HEK293 (cell line): ENCODE results near the gene ARHGAP28.

Experiments
- CTCF ChIA-PET: fragments of 350-600 bp; formaldehyde crosslinking; extraction: SDS; loops from one replicate; lab custom pipeline; 2021; ENCODE audit warnings: antibody characterized with exemption; lab: Yijun Ruan, JAX
- POLR2A ChIA-PET: fragments of 300-600 bp; formaldehyde crosslinking; extraction: SDS; loops from one replicate; lab custom pipeline; 2020; ENCODE audit warnings: antibody characterized with exemption, inconsistent platforms; lab: Yijun Ruan, JAX
- H3K27ac ChIP-seq: fragments of 200-500 bp; sonication (Bioruptor generic); 2 replicates; pipeline ENCODE4 v1.5.1; 2014; ENCODE audit warnings: low read depth, low read length, control low read depth, inconsistent platforms; ENCODE audit errors: extremely low read depth
- H3K36me3 ChIP-seq, 2 experiments: fragments of 200-500 bp in 1 of 2; sonication (Bioruptor generic) in 1 of 2; 1 replicate in 1 of 2; 2 replicates in 1 of 2; pipeline ENCODE4 v1.5.1; 2014 to 2017; ENCODE audit warnings: inconsistent platforms in 2 of 2, low read length in 2 of 2; ENCODE audit not compliant: control insufficient read depth in 2 of 2, insufficient read depth in 1 of 2
- H3K4me1 ChIP-seq: fragments of 200-500 bp; sonication (Bioruptor generic); 2 replicates; pipeline ENCODE4 v1.5.1; 2014; ENCODE audit warnings: mild to moderate bottlenecking, low read length, inconsistent platforms; ENCODE audit not compliant: control insufficient read depth, insufficient read depth
- H3K4me3 ChIP-seq: 2 replicates; pipeline ENCODE4 v1.5.1; 2011; ENCODE audit warnings: low read depth, mild to moderate bottlenecking, control low read depth, low read length, moderate library complexity
- H3K9me3 ChIP-seq: fragments of 200-500 bp; sonication (Bioruptor generic); 2 replicates; pipeline ENCODE4 v1.5.1; 2014; ENCODE audit warnings: low read depth, low read length, inconsistent platforms; ENCODE audit not compliant: control insufficient read depth, insufficient read depth
- MEIS1 ChIP-seq: sonication (generic); formaldehyde crosslinking; IDR thresholded peaks from 2 replicates; pipeline ENCODE4 v1.8.1; 2022; ENCODE audit warnings: missing genetic modification reagents, mild to moderate bottlenecking, borderline replicate concordance
- RBAK ChIP-seq: fragments of 450-650 bp; formaldehyde crosslinking; IDR thresholded peaks from 2 replicates; pipeline ENCODE4 v1.5.1; 2016; ENCODE audit warnings: missing biosample characterization, missing genetic modification characterization
- ZNF114 ChIP-seq: fragments of 450-650 bp; formaldehyde crosslinking; IDR thresholded peaks from 2 replicates; pipeline ENCODE4 v1.5.0; 2017; ENCODE audit warnings: missing biosample characterization, missing genetic modification characterization
- ZNF2 ChIP-seq: fragments of 450-650 bp; formaldehyde crosslinking; IDR thresholded peaks from 2 replicates; pipeline ENCODE4 v1.5.1; 2016; ENCODE audit warnings: missing biosample characterization, missing genetic modification characterization
- ZNF341 ChIP-seq: fragments of 450-650 bp; formaldehyde crosslinking; IDR thresholded peaks from 2 replicates; pipeline ENCODE4; 2016; ENCODE audit warnings: low read depth, missing biosample characterization, missing genetic modification characterization
- ZNF37A ChIP-seq: fragments of 450-650 bp; IDR thresholded peaks from 2 replicates; pipeline ENCODE4 v1.5.1; 2018; ENCODE audit warnings: missing biosample characterization, missing genetic modification characterization
- ZNF548 ChIP-seq: fragments of 450-650 bp; formaldehyde crosslinking; IDR thresholded peaks from 2 replicates; pipeline ENCODE4 v1.5.1; 2016; ENCODE audit warnings: missing biosample characterization, missing genetic modification characterization
- ZNF558 ChIP-seq: fragments of 450-650 bp; formaldehyde crosslinking; IDR thresholded peaks from 2 replicates; pipeline ENCODE4 v1.5.1; 2016; ENCODE audit warnings: missing biosample characterization, missing genetic modification characterization
- ZNF623 ChIP-seq: fragments of 450-650 bp; formaldehyde crosslinking; IDR thresholded peaks from 2 replicates; pipeline ENCODE4 v1.5.1; 2016; ENCODE audit warnings: missing biosample characterization, missing genetic modification characterization
- ZNF624 ChIP-seq: fragments of 450-650 bp; formaldehyde crosslinking; IDR thresholded peaks from 2 replicates; pipeline ENCODE4 v1.5.1; 2017; ENCODE audit warnings: missing biosample characterization, missing genetic modification characterization
- ZNF670 ChIP-seq: fragments of 450-650 bp; formaldehyde crosslinking; IDR thresholded peaks from 2 replicates; pipeline ENCODE4 v1.5.1; 2016; ENCODE audit warnings: missing biosample characterization, missing genetic modification characterization, low read depth
- ZNF776 ChIP-seq: fragments of 450-650 bp; formaldehyde crosslinking; IDR thresholded peaks from 2 replicates; pipeline ENCODE4 v1.5.0; 2017; ENCODE audit warnings: missing biosample characterization, missing genetic modification characterization, borderline replicate concordance
- ZNF777 ChIP-seq: fragments of 450-650 bp; formaldehyde crosslinking; IDR thresholded peaks from 2 replicates; pipeline ENCODE4 v1.5.1; 2017; ENCODE audit warnings: missing biosample characterization, missing genetic modification characterization, borderline replicate concordance
- ZSCAN23 ChIP-seq: fragments of 450-650 bp; formaldehyde crosslinking; IDR thresholded peaks from 2 replicates; pipeline ENCODE4 v1.5.1; 2016; ENCODE audit warnings: missing biosample characterization, missing genetic modification characterization
- ZSCAN30 ChIP-seq: fragments of 450-650 bp; IDR thresholded peaks from 2 replicates; pipeline ENCODE4 v1.5.1; 2018; ENCODE audit warnings: missing biosample characterization, mild to moderate bottlenecking, missing genetic modification characterization, moderate library complexity
- TF ChIP-seq, protein P1 (sequence below): fragments of 450-650 bp; formaldehyde crosslinking; IDR thresholded peaks from 2 replicates; pipeline ENCODE4 v1.5.1; 2016; ENCODE audit warnings: missing biosample characterization, missing genetic modification characterization
- TF ChIP-seq, protein P2 (sequence below): fragments of 450-650 bp; formaldehyde crosslinking; IDR thresholded peaks from 2 replicates; pipeline ENCODE4 v1.5.1; 2017; ENCODE audit warnings: missing biosample characterization, missing genetic modification characterization
- TF ChIP-seq, protein P3 (sequence below): fragments of 450-650 bp; formaldehyde crosslinking; conservative IDR thresholded peaks from 2 replicates; pipeline ENCODE4 v1.5.1; 2016; ENCODE audit warnings: low read depth, missing biosample characterization, missing genetic modification characterization
- TF ChIP-seq, protein P4 (sequence below): fragments of 450-650 bp; formaldehyde crosslinking; IDR thresholded peaks from 2 replicates; pipeline ENCODE4 v1.5.1; 2016; ENCODE audit warnings: missing biosample characterization, missing genetic modification characterization
- TF ChIP-seq, protein P5 (sequence below): fragments of 450-650 bp; IDR thresholded peaks from 2 replicates; pipeline ENCODE4 v1.5.1; 2018; ENCODE audit warnings: missing biosample characterization, missing genetic modification characterization

Gene ARHGAP28

DNA sequence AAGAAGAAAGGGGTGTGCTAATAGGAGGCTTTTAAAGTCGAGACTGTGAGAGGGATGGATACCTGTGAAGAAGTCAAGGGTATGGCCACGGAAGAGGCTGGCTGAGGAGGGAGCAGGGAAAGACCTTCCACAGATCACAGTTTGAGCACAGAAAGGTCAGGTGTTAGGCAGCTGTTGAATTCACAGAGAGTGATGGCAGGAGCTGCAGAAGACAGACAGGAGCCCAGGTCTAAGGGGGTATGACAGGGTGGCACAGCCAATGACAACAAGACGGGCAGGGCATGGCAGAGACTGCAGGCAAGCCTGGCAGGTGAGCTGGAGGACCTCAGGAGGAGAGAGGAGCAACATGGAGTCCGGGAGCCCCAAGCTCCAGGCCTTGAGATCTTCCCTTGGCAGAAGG is 225.0 kb downstream of the ARHGAP28 start:
- no peak for TF ChIP-seq ZNF37A (tag by site-specific recombination)
- TF ChIP-seq RBAK = no peak
- no peak for TF ChIP-seq ZNF776 (tag by site-specific recombination)
- TF ChIP-seq ZSCAN30 = no peak
- TF ChIP-seq ZNF548 (tag by site-specific recombination) = no peak
- TF ChIP-seq, protein P1, sequence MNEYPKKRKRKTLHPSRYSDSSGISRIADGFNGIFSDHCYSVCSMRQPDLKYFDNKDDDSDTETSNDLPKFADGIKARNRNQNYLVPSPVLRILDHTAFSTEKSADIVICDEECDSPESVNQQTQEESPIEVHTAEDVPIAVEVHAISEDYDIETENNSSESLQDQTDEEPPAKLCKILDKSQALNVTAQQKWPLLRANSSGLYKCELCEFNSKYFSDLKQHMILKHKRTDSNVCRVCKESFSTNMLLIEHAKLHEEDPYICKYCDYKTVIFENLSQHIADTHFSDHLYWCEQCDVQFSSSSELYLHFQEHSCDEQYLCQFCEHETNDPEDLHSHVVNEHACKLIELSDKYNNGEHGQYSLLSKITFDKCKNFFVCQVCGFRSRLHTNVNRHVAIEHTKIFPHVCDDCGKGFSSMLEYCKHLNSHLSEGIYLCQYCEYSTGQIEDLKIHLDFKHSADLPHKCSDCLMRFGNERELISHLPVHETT (tag by site-specific recombination) = no peak
- TF ChIP-seq, protein P2, sequence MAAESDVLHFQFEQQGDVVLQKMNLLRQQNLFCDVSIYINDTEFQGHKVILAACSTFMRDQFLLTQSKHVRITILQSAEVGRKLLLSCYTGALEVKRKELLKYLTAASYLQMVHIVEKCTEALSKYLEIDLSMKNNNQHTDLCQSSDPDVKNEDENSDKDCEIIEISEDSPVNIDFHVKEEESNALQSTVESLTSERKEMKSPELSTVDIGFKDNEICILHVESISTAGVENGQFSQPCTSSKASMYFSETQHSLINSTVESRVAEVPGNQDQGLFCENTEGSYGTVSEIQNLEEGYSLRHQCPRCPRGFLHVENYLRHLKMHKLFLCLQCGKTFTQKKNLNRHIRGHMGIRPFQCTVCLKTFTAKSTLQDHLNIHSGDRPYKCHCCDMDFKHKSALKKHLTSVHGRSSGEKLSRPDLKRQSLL (tag by site-specific recombination) = no peak
- TF ChIP-seq ZNF623 (tag by site-specific recombination) = no peak
- no peak for TF ChIP-seq ZNF341 (tag by site-specific recombination)
- no peaks in the 10 kb centered on the region for H3K9me3 ChIP-seq
- peaks cover 0 to 4% of the 10 kb centered on the region in 2 experiments; a peak in 1 of 3 replicates for H3K36me3 ChIP-seq
- no peak overlapping the region for H3K27ac ChIP-seq
- H3K4me3 ChIP-seq = no peak overlapping the region
- ChIA-PET POLR2A (no interaction called here), CTCF (interaction anchor here (0.6 kb wide), 1 partner anchor 8 kb away, joined by 3 read pairs; no protein-coding TSS in a partner anchor)
- peaks cover 3% of the 10 kb centered on the region; the same call in 1 of the 2 replicates for H3K4me1 ChIP-seq

DNA sequence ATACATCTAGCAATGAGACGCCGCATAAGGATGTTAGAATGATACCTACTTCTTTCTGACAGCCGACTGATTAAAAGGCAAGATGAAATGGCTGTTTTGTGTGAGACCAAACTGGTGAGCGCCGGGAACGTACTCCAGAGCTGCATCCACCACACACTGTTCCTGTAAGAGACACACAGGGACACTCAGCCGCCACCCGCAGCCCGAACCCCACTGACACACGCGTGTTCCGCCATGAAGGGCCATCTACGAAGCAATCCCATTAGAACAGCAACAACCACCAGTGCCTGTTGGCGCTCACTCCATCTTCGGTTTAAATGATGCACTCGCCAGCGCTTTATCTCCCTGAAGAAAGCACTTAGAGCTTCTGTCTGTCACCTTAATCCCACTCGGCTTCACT is 225.8 kb downstream of the ARHGAP28 start:
- Histone ChIP-seq H3K4me3 (no peak overlapping the region), H3K4me1 (no peaks in the 10 kb centered on the region), H3K9me3 (no peaks in the 10 kb centered on the region), H3K36me3 (peaks cover 0 to 4% of the 10 kb centered on the region in 2 experiments; a peak in 1 of 3 replicates)
- CTCF ChIA-PET = no interaction called here
- POLR2A ChIA-PET = no interaction called here
- TF ChIP-seq, protein P3, sequence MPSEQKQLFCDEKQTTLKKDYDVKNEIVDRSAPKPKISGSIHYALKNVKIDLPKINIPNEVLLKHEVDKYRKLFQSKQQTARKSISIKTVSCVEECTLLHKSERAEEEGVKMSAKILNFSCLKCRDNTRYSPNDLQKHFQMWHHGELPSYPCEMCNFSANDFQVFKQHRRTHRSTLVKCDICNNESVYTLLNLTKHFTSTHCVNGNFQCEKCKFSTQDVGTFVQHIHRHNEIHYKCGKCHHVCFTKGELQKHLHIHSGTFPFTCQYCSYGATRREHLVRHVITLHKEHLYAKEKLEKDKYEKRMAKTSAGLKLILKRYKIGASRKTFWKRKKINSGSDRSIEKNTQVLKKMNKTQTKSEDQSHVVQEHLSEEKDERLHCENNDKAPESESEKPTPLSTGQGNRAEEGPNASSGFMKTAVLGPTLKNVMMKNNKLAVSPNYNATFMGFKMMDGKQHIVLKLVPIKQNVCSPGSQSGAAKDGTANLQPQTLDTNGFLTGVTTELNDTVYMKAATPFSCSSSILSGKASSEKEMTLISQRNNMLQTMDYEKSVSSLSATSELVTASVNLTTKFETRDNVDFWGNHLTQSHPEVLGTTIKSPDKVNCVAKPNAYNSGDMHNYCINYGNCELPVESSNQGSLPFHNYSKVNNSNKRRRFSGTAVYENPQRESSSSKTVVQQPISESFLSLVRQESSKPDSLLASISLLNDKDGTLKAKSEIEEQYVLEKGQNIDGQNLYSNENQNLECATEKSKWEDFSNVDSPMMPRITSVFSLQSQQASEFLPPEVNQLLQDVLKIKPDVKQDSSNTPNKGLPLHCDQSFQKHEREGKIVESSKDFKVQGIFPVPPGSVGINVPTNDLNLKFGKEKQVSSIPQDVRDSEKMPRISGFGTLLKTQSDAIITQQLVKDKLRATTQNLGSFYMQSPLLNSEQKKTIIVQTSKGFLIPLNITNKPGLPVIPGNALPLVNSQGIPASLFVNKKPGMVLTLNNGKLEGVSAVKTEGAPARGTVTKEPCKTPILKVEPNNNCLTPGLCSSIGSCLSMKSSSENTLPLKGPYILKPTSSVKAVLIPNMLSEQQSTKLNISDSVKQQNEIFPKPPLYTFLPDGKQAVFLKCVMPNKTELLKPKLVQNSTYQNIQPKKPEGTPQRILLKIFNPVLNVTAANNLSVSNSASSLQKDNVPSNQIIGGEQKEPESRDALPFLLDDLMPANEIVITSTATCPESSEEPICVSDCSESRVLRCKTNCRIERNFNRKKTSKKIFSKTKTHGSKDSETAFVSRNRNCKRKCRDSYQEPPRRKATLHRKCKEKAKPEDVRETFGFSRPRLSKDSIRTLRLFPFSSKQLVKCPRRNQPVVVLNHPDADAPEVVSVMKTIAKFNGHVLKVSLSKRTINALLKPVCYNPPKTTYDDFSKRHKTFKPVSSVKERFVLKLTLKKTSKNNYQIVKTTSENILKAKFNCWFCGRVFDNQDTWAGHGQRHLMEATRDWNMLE = no peak
- no peak for TF ChIP-seq MEIS1
- TF ChIP-seq, protein P4, sequence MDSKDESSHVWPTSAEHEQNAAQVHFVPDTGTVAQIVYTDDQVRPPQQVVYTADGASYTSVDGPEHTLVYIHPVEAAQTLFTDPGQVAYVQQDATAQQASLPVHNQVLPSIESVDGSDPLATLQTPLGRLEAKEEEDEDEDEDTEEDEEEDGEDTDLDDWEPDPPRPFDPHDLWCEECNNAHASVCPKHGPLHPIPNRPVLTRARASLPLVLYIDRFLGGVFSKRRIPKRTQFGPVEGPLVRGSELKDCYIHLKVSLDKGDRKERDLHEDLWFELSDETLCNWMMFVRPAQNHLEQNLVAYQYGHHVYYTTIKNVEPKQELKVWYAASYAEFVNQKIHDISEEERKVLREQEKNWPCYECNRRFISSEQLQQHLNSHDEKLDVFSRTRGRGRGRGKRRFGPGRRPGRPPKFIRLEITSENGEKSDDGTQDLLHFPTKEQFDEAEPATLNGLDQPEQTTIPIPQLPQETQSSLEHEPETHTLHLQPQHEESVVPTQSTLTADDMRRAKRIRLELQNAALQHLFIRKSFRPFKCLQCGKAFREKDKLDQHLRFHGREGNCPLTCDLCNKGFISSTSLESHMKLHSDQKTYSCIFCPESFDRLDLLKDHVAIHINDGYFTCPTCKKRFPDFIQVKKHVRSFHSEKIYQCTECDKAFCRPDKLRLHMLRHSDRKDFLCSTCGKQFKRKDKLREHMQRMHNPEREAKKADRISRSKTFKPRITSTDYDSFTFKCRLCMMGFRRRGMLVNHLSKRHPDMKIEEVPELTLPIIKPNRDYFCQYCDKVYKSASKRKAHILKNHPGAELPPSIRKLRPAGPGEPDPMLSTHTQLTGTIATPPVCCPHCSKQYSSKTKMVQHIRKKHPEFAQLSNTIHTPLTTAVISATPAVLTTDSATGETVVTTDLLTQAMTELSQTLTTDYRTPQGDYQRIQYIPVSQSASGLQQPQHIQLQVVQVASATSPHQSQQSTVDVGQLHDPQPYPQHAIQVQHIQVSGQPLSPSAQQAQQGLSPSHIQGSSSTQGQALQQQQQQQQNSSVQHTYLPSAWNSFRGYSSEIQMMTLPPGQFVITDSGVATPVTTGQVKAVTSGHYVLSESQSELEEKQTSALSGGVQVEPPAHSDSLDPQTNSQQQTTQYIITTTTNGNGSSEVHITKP (tag by site-specific recombination) = no peak
- TF ChIP-seq ZNF670 (tag by site-specific recombination) = no peak
- TF ChIP-seq ZNF624 (tag by site-specific recombination) = no peak
- no peak for TF ChIP-seq ZNF2 (tag by site-specific recombination)
- no peak for TF ChIP-seq ZNF777 (tag by site-specific recombination)
- no peak for TF ChIP-seq ZSCAN23 (tag by site-specific recombination)
- no peak for TF ChIP-seq ZNF558 (tag by site-specific recombination)
- TF ChIP-seq ZNF114 (tag by site-specific recombination) = no peak
- TF ChIP-seq, protein P5, sequence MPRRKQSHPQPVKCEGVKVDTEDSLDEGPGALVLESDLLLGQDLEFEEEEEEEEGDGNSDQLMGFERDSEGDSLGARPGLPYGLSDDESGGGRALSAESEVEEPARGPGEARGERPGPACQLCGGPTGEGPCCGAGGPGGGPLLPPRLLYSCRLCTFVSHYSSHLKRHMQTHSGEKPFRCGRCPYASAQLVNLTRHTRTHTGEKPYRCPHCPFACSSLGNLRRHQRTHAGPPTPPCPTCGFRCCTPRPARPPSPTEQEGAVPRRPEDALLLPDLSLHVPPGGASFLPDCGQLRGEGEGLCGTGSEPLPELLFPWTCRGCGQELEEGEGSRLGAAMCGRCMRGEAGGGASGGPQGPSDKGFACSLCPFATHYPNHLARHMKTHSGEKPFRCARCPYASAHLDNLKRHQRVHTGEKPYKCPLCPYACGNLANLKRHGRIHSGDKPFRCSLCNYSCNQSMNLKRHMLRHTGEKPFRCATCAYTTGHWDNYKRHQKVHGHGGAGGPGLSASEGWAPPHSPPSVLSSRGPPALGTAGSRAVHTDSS = no peak
- TF ChIP-seq, all 188 proteins: peak for 0
- H3K27ac ChIP-seq = no peak overlapping the region
